HG02678 (cell line): ENCODE measurements around the gene BTBD10.

Experiments
- ATAC-seq: cut with Tn5 transposase; IDR thresholded peaks from one replicate; pipeline ENCODE4 v1.9.1; 2021; ENCODE audit warnings: mild to moderate bottlenecking, moderate library complexity; ENCODE audit not compliant: unreplicated experiment

The BTBD10 gene

GRCh38 chr11:13462901-13463778 is at the start of gene BTBD10:
BTBD10 (minus strand) TSS chr11:13463222; CDS start chr11:13445124, 18,098 bp downstream.
- ATAC-seq = peak; percentile 97

GRCh38 chr11:13503393-13503792 is 40.4 kb upstream of the BTBD10 start:
- ATAC-seq = no peak

GRCh38 chr11:13502492-13502891 is 39.5 kb upstream of the BTBD10 start:
- ATAC-seq = no peak

DNA sequence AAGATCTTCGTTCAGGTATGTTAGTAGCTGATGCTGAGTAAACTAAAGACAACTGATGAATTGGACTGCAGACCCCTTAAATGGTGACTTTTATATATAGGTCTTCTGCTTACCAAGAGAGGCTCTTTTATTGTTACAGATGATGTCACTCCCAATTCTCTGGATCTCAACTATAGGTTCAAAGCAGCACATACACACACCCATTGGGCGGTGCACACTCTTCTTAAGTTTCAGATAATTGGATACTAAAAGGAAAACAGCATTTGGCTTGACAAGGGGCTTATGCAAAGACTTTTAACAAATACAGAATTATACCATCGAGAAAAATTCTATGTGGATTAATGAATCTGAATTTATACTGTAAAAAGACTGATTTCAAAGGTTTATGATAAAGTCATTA is 32.9 kb upstream of the BTBD10 start, which contains the start of gene PTH:
PTH (minus strand) TSS at position 69 of the 400 bp plus-strand sequence. CDS start 3,142 bp downstream, outside the sequence.
- ATAC-seq = no peak

DNA sequence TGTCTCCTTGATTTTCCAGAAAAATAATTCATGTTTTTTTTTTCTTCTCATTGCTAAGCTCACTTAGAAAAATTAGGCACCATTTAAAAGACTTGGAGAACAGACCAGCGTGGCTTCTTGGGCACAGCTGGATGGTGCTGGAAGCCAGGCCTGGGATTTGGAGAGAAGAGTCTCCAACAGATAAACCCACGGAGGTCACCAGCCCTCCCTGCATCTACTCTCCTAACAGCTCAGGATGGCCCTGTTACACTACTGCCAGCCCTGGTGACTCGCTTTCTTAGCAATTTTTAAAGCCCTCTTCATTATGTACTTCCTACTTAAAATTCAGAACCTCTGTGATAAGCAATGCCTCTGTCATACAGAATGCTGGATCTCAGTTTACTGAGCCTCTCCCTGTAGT is 31.0 kb upstream of the BTBD10 start:
- no peak for ATAC-seq

GRCh38 chr11:13487661-13488030 is 24.6 kb upstream of the BTBD10 start:
- no peak for ATAC-seq

DNA sequence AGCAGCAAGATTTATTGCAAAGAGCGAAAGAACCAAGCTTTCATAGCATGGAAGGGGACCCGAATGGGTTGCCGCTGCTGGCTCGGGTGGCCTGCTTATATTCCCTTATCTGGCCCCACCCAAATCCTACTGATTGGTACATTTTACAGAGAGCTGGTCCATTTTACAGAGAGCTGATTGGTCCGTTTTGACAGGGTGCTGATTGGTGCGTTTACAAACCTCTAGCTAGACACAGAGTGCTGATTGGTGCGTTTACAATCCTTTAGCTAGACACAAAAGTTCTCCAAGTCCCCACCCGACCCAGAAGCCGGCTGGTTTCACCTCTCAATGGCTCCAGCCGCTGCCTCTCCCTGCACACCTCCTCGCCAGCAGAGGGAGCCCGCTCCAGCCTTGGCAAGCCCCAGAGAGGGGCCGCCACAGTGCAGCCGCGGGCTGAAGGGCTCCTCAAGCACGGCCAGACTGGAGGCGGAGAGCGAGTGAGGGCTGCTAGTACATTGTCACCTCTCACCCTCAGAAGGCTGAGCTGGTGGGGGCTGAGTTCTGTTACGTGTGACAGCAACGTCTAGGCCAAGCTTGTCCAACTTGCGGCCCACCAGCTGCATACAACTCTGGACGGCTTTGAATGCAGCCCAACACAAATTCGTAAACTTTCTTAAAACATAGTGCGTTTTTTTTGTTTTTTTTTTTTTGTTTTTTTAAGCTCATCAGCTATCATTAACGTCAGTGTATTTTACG is 24.1 kb upstream of the BTBD10 start:
- no peak for ATAC-seq

- ATAC-seq = no peak
Observed at GRCh38 chr11:13480198-13480597, 17.2 kb upstream of the BTBD10 start.

- ATAC-seq = no peak
Observed at GRCh38 chr11:13479688-13480087, 16.7 kb upstream of the BTBD10 start.

DNA sequence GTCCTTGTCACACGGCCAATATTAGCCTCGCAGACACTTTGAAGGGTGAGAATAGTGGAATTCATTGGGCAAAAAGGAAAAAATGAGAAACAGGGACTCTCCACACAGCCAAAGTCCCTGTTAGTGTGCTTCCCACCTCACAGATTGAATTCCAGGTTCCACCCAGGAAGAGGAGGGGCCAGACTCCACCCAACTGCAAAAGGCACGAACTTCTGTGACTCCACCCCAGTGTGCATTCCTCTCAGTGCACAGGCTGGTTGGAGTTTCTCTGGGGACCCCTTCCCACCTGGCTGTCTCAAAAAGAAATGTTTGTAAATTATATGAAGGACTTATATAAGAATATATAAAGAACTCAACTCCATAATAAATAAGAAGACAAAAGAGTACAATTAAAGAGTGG is 12.1 kb upstream of the BTBD10 start:
- ATAC-seq = no peak

- no peak for ATAC-seq
Observed at GRCh38 chr11:13473013-13473722, 10.1 kb upstream of the BTBD10 start.

GRCh38 chr11:13468750-13469149 is 5.7 kb upstream of the BTBD10 start:
- no peak for ATAC-seq

DNA sequence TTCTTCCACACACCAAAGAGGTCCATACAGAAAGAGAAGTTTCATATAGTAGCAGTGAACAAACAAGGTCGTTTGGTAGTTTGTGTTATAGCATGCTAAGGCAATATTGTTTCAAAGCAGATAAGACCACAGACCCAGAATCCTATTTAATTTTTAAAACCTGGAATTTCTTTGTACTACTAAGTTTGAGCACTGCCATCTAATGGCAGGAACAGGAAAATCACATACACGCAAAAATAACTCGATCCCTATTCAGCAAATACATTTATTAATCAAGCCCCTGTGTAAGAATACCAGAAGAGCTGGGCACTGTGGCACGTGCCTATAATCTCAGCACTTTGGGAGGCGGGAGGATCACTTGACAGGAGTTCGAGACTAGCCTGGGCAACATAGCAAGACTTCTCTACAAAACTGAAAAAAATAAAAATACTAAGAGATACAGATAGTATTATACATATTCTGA is 2.9 kb upstream of the BTBD10 start:
- no peak for ATAC-seq

- no peak for ATAC-seq
Observed at GRCh38 chr11:13463779-13464290, 813 bp upstream of the BTBD10 start.

GRCh38 chr11:13462311-13462900 is 616 bp downstream of the BTBD10 start:
- peak; percentile 38 for ATAC-seq

GRCh38 chr11:13461291-13461690 is 1.7 kb downstream of the BTBD10 start:
- ATAC-seq = no peak

DNA sequence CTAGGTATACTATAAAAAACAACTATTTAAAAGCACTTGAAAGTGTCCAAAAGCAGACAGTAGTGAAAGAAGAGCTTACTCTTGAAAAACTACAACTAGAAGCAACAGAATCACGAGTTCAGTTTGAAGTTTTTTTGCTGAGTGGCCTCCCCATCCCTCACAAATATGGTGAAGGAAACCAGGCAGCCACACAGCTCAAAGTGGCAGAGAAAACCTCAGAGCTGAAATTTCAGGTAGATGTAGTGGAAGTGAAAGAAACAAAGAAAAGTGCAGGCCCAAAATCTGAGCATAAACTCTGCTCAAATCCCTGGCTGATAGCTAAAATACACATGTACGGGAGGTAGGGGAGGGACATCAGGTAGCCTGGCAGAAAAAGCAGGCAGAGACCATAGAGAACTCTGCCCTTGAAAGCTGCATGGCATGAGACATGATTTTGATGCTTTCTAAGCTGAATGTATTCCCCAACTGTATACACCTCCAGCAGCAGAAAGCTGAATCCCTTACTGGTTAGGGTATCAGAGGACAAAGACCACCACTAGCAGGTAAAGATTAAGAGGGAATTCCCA is 12.1 kb downstream of the BTBD10 start:
- peak; percentile 67 for ATAC-seq

DNA sequence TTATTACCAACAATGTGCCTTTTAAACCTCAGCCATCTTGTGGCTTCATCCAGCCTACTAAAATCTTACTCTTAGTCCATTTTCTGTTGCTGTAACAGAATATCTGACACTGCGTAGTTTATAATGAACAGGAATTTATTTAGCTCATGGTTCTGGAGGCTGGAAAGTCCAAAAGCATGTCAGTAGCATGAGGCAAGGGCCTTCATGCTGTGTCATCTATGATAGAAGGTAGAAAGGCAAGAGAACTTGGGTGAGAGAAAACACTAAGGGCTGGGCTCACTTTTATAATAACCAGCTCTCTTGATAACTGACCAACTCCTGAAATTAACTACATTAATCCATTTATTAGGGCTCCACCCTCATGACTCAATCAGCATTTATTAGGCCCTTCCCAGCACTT is 13.5 kb downstream of the BTBD10 start:
- no peak for ATAC-seq

DNA sequence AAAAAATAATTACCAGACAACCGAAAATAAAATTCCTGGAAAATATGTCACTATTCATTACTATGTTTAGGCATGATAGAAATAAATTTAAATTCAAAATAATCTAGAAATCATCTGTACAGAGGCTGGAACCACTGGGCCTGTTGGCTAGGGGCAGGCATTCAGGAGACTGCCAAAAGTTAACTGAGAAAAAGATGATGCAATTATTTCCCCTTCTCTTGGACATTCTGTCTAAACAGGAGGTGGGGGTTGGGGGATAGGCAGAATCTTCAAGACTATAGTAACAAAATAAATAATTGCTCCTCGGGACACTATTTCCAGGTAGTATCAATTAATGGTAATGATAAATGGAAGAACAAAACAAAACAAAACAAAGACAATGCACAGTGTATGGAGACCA is 14.1 kb downstream of the BTBD10 start:
- ATAC-seq = no peak

GRCh38 chr11:13446444-13446843 is 16.6 kb downstream of the BTBD10 start:
- ATAC-seq = no peak
